HG02938 (cell line): ENCODE results near the gene MICAL1.

Source experiments
- ATAC-seq: cut with Tn5 transposase; IDR thresholded peaks from one replicate; pipeline ENCODE4 v1.9.1; 2021; ENCODE audit warnings: mild to moderate bottlenecking, moderate library complexity; ENCODE audit not compliant: unreplicated experiment

MICAL1 gene, protein sequence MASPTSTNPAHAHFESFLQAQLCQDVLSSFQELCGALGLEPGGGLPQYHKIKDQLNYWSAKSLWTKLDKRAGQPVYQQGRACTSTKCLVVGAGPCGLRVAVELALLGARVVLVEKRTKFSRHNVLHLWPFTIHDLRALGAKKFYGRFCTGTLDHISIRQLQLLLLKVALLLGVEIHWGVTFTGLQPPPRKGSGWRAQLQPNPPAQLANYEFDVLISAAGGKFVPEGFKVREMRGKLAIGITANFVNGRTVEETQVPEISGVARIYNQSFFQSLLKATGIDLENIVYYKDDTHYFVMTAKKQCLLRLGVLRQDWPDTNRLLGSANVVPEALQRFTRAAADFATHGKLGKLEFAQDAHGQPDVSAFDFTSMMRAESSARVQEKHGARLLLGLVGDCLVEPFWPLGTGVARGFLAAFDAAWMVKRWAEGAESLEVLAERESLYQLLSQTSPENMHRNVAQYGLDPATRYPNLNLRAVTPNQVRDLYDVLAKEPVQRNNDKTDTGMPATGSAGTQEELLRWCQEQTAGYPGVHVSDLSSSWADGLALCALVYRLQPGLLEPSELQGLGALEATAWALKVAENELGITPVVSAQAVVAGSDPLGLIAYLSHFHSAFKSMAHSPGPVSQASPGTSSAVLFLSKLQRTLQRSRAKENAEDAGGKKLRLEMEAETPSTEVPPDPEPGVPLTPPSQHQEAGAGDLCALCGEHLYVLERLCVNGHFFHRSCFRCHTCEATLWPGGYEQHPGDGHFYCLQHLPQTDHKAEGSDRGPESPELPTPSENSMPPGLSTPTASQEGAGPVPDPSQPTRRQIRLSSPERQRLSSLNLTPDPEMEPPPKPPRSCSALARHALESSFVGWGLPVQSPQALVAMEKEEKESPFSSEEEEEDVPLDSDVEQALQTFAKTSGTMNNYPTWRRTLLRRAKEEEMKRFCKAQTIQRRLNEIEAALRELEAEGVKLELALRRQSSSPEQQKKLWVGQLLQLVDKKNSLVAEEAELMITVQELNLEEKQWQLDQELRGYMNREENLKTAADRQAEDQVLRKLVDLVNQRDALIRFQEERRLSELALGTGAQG

GRCh38 chr6:109455437-109456110 is at the start of gene MICAL1:
Gene MICAL1 (minus strand): TSS chr6:109455772. CDS start chr6:109454196, 1,576 bp downstream.
- peak; percentile 56 for ATAC-seq

GRCh38 chr6:109503327-109504224 is 48.0 kb upstream of the MICAL1 start:
- ATAC-seq: no peak

DNA sequence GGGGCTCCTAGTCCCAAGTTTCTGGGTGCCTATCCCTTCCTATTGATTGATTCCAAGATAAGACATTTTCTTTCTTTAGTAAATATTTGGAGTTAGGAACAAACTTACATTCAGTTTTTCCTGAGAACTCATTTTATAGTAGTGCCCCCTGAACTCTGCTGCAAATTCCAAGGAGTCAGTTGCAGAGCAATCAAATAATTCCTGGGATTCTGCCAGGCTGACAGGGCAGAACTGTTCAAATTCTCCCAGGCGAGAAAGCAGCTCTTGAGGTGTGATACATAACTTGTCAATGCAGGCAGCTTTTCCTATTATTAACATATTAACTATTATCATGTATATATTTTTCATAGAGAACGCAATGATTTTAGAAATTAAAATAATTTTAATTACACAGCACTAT is 43.4 kb upstream of the MICAL1 start:
- no peak for ATAC-seq

DNA sequence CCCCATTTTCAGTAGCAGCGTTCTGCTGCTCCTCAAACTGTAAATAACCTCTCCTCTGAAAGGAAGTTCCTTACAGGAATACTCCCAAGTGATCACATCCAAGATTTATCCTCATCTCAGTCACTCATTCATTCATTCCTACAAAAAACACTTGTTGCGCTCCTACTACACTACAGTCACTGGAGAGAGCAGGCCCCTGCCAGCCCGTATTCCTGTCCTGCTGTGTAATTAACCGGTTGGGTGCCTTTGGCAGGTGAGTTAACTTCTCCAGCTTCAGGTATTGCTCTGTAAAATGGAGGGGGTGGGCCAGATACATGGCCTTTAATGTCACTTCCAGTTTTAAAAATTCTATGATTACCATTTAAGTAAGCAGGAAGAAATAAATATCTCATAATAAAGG is 42.5 kb upstream of the MICAL1 start:
- no peak for ATAC-seq

- ATAC-seq: no peak
Observed at GRCh38 chr6:109496036-109496772, 40.6 kb upstream of the MICAL1 start.

DNA sequence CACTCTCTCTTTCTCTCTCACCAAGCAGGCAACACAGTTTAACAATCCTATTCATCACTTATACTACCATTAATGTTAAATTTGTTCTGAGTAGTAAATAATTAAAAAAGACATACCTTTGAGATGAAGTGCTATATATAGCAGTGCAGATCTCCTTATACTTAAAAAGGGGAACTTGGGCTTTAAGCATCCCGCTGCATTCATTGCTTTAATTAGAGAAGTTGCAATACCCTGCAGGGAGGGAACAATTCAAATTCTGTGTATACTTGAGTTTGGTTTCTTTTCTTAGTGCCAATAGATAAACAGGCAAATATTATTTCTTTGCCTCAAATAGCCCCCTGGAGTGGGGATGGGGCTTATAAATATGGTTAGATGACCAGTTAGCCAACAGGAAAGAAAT is 38.3 kb upstream of the MICAL1 start:
- ATAC-seq: no peak

GRCh38 chr6:109491207-109491938 is 35.8 kb upstream of the MICAL1 start:
- no peak for ATAC-seq

DNA sequence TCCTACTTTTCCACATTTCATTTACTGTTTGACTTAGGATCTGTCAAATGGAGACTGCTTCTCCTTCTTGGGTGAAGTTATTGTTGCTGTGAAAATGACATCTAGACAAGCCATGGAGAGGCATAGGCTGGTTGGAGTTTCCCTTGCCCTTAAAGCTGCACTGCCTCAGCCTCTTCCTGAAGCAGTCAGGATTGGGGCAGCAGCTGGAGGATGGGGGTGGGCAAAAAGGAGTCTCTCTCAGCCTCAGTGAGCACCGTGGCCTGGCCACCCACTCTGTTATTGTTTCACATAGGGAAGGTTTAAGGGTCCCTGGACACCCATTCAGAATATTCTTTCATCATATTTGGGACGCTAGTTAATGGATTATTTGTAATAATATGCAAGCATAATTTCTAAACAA is 35.1 kb upstream of the MICAL1 start:
- ATAC-seq: no peak

DNA sequence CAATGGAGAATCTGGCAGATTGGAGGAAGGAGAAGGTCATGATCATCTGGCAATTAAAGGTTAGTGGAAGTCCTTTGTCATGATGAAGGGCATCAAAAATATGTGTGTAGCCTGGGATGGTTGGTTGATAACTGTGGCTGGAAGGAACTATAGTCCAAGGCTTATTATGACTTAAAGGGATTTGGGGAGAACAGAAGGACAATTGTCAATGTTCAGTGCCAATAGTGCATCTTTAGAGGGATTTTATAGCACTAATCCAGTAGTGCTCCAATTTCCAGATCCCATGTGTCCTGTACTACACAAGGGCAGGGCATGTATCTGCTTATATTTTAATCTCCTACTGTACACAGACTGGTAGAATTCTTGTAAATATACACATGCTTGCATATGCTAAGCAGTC is 32.4 kb upstream of the MICAL1 start:
- ATAC-seq: no peak

DNA sequence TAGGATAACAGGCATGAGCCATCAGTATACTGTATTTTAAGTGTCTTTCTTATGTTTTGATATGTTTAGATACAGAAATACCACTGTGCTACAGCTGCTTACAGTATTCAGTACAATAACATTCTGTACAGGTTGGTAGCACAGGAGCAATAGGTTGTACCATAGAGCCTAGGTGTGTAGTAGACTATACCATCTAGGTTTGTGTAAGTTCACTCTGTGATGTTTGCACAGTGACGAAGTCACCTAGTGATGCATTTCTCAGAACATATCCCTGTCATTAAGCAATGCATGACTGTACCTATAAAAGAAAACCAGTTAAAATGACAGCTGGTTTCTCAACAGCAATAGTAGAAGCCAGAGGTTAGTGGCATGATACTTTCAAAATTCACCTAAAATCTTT is 30.5 kb upstream of the MICAL1 start:
- ATAC-seq: no peak

- ATAC-seq: no peak
Observed at GRCh38 chr6:109485266-109485935, 29.8 kb upstream of the MICAL1 start.

DNA sequence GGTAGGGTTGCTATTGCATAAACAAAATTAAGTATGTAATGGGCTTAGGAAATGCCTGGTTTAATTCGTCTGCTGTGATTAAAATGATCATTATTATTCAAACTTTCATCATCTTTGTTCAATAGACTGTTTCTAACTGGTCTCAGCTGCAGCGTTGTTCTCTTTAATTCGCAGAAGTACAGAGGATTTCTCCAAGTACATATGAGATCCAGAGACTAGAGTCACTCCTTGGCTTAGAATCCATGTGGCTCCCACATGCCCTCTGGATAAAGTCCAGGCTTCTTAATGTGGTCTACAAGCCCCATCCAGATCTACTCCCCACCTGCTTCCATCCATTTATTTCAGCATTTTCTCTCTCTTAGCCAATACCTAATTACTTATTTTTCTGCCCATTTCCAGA is 28.6 kb upstream of the MICAL1 start:
- ATAC-seq: no peak

- ATAC-seq: no peak
Observed at GRCh38 chr6:109483735-109484057, 28.1 kb upstream of the MICAL1 start.

DNA sequence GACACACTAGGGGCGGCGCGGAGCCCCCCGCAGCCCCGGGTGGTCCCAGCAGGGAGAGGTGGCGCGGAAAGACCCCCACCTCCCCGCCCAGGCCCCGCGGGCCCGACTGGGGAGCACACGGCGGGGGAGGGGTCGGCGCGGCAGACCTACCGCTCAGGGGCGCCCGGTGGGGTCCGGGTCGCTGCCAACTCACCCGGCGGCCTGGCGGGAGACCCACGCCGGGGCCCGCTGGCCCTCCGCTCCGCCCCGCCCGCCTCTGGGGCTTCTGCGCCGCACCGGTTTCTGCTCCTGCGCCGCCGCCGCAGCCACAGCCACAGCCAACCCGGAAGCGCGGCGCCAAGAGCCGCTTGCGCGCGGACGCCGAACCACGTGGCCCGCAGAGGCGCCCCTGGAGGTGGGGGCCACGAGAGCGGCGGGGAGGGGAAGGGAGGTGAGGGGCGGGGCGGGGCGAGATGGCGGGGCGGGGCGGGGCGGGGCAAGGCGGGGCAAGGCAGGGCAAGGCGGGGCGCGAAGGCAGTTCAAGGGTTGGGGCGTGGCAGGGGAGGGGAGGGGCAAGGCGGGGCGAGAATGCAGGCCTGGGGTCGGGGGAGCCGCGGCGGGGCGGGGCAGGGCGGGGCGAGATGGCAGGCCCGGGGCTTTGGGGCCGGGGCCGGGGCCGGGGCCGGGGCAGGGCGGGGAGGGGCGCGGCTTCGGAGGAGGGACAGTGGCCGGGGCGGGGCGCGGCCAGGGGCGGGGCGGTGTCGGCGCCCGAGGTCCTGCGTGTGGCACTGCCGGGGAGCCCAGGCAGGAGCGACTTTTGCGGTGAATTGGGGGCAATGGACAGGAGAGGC is 27.5 kb upstream of the MICAL1 start, which contains the start of gene ZBTB24:
Gene ZBTB24 (minus strand): TSS at position 315 of the 830 bp plus-strand sequence. CDS start 1,193 bp downstream, outside the sequence.
- ATAC-seq: peak; percentile 76

DNA sequence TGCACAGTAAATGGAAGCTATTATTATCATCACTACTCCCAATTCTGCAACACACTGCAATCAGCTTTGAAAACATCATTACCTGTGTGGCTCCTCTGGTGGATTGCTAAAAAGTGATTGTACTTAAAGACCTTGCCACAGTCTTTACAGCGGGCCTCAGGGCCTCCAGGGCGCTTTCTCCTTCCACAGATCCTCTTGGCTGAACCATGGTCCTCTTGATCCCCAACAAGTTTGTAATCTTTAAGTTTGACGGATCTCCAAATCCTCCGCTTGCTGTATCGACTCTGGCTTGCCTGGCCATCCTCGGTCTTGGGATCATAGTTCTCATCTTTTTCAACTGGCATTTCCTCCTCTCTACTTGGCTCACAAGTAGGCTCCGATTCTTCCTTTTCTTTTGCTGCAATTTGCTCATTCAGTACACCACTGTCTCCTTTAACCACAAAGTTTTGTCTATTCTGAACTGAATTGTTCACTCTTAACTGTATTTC is 25.5 kb upstream of the MICAL1 start:
- no peak for ATAC-seq

- ATAC-seq: no peak
Observed at GRCh38 chr6:109478841-109479624, 23.5 kb upstream of the MICAL1 start.
